Lower leg skin (tissue), 4 donors: ENCODE data around the gene SWAP70. TPM values are rescaled to one million over a fixed set of nuclear protein-coding genes. Genes with fewer than 3 reads are reported as not detected.

Source experiments
- DNase-seq, 2 donors: peaks; one replicate each; pipeline ENCODE4 v3.0.0-alpha.2; 2019; ENCODE audit warnings: low spot score in 2 of 2
- H3K4me3 ChIP-seq: fragments of 200-600 bp; sonication (generic); 2 replicates; pipeline ENCODE4 v1.5.1; 2017; ENCODE audit warnings: mild to moderate bottlenecking, low read depth; ENCODE audit not compliant: poor library complexity, severe bottlenecking
- CTCF ChIP-seq, 3 donors: fragments of 450-650 bp; IDR thresholded peaks; one replicate each; pipeline ENCODE4 v1.5.1; 2016; ENCODE audit warnings: antibody characterized with exemption in 3 of 3, mild to moderate bottlenecking in 3 of 3, moderate library complexity in 2 of 3
- POLR2A ChIP-seq, 2 donors: fragments of 450-650 bp; IDR thresholded peaks; one replicate each; pipeline ENCODE4 v1.6.1; 2016 to 2017; ENCODE audit warnings: antibody characterized with exemption in 2 of 2, mild to moderate bottlenecking in 1 of 2, moderate library complexity in 1 of 2
- WGBS, 2 donors: methylation state at CpG; one replicate each; pipeline ENCODE4 v1.1.5; 2018; 5-methylcytosine and 5-hydroxymethylcytosine counted together
- intact Hi-C: fragments of 100-400 bp; cut with DNase I; formaldehyde crosslinking; loops from one replicate; pipeline ENCODE4 v1.15.0; 2023; ENCODE audit warnings: low total_unique reads
- total RNA-seq, 4 donors: library from RNA; depleted of rRNA; stranded (reverse); fragments of >200 nt; gene quantifications; one replicate each; pipeline ENCODE4 v1.1.0, GENCODE V29; 2016

SWAP70 gene
- total RNA-seq, 4 donors from 2014 or later = 40.8 to 83.1 (median 56.3) TPM

- DNase-seq = no peak
- TF ChIP-seq POLR2A (IDR thresholded peaks at IDR 0.05) (no peak), CTCF (IDR thresholded peaks at IDR 0.05) (no peak)
- no peak overlapping the region for H3K4me3 ChIP-seq
- intact Hi-C loops = no loop called here
Measured at GRCh38 chr11:9718147-9718546, 54.3 kb downstream of the SWAP70 start.

DNA sequence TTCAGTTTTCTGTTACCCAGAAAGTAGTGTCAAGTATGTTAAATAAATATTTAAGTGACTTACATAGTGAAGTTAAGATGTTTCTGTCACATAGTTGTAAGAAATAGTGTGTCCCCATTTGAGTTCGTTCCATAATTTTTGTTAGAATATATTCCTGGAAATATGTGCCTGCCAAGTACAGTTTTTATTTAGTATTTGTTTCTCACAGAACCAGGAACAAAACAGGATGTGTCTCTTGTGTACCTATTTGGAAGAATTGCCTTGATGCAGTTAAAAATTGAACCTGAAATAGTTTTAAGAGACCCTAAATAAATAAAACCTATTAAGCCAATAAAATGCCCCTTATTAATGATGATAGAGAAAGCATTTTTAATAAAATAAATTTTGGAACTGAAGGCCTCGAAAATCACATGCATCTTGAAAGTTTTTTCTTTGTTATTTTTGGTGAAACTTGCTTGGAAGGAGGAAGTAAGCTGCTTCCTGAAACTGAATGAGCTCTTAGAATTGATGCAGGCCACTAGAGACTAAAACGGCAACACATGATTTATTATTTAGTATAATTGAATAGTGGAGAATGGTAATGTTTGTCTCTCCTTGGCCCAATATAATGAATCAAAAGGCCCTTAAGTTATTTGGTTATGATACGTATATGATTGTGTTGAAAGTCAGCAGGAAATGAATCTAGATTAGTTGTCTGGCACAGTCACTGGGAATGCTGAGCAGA lies 55.9 kb downstream of the SWAP70 start:
- TF ChIP-seq CTCF (IDR thresholded peaks at IDR 0.05) (no peak), POLR2A (IDR thresholded peaks at IDR 0.05) (no peak)
- H3K4me3 ChIP-seq = no peak overlapping the region
- no peak for DNase-seq
- 44 to 49% methylated on average over 4 of the region's 4 CpGs for WGBS, 2 donors
- intact Hi-C loops = no loop called here

GRCh38 chr11:9720290-9720630 lies 56.4 kb downstream of the SWAP70 start:
- no peak for TF ChIP-seq POLR2A (IDR thresholded peaks at IDR 0.05)
- no peak for DNase-seq
- H3K4me3 ChIP-seq = no peak overlapping the region
- WGBS, 2 donors = 59 to 76% methylated on average over 5 of the region's 5 CpGs
- intact Hi-C loops = no loop called here

DNA sequence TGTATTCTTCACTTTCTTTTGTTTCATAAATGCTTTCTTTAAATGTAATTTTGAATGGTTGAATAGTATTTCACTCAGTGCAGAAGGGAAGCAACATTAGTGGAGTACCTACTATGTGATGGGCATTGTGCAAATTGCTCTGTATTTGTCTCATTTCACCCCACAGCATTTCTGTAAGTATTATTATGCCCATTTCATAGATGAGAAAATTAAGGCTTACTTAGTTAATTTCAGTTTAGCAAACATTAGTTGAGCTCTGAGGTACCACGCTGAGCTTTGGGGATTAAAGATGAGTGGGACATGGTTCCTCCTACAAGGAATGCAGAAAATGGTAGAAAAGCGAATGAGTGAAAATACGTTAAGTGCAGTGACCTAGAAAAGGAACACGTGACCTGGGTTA lies 58.1 kb downstream of the SWAP70 start:
- no peak for DNase-seq
- H3K4me3 ChIP-seq = no peak overlapping the region
- WGBS, 2 donors = 97 to 99% methylated on average over 4 of the region's 4 CpGs
- no peak for TF ChIP-seq POLR2A (IDR thresholded peaks at IDR 0.05)
- no peak for TF ChIP-seq CTCF (IDR thresholded peaks at IDR 0.05)
- intact Hi-C loops = no loop called here

- TF ChIP-seq CTCF (IDR thresholded peaks at IDR 0.05) (no peak), POLR2A (IDR thresholded peaks at IDR 0.05) (no peak)
- no peak overlapping the region for H3K4me3 ChIP-seq
- intact Hi-C loops = no loop called here
- WGBS, 2 donors = 89 to 93% methylated on average over 2 of the region's 2 CpGs
- DNase-seq = no peak
Measured at GRCh38 chr11:9722893-9723292, 59.0 kb downstream of the SWAP70 start.

- 85% methylated on average over 3 of the region's 3 CpGs for WGBS, 2 donors
- H3K4me3 ChIP-seq = no peak overlapping the region
- no peak for DNase-seq
- intact Hi-C loops = no loop called here
- TF ChIP-seq POLR2A (IDR thresholded peaks at IDR 0.05) (no peak), CTCF (IDR thresholded peaks at IDR 0.05) (no peak)
Measured at GRCh38 chr11:9726321-9727022, 62.6 kb downstream of the SWAP70 start.
